Activated CD4-positive, alpha-beta T cell treated with anti-CD3 and anti-CD28 coated beads for 1 hour (primary cell): Measurements from ENCODE around the gene CRYGA.
"Not testable (repeated sequence)": the region's sequence is repeated elsewhere in the genome, so short reads cannot be mapped to it uniquely, and the experiment has no call there.

ENCODE experiments used
- DNase-seq: peaks from one replicate; pipeline ENCODE4 v3.0.0-alpha.2; 2020

CRYGA gene

DNA sequence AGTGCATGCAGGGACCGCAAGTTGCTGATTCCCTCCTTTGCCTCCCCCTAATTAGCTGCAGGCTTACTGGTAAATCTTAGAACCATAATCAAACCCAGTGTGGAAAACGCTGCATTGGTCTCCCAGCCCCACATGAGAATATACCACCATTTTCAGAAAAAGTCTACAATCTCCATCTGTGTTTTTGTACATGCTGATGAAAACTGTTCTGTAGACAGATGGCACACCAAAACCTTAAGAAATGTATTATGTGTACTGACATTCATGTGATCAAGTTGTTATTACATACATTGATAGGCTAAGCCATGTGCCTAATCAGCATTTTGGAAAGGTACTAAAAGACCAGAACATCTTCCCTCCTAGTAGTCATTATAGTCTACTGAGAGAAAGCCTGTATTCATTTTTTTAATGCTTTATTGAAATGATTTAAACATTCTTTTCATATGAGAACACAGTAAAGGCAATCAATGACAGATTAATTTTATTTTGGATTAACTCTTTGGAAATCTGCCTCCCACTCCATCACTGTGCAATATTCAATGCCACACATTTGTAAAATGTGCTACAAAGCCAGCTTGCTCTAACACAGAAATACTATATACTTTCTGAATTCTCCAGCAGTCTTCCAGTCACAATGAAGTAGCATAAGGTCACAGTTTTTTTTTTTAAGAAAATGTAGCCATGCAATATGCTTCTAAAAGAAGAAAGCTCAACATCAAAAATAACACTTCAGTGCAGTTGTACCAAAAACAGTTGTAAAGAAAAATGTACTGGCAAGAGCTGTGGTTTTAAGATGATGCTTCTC, 1.8 kb upstream of the CRYGA start:
- no peak for DNase-seq

GRCh38 chr2:208156439-208156838, 7.0 kb downstream of the CRYGA start:
- DNase-seq: no peak

DNA sequence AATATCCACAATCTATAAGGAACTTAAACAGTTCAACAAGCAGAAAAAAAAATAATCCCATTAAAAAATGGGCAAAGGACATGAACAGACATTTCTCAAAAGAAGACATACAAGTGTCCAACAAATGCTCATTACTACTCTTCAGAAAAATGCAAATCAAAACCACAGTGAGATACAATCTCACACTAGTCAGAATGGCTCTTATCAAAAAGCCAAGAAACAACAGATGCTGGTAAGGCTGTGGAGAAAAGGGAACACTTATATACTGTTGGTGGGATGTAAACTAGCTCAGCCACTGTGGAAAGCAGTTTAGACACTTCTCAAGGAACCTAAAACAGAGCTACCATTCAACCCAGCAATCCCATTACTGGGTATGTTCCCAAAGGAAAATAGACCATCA, 10.2 kb downstream of the CRYGA start:
- DNase-seq: no peak

DNA sequence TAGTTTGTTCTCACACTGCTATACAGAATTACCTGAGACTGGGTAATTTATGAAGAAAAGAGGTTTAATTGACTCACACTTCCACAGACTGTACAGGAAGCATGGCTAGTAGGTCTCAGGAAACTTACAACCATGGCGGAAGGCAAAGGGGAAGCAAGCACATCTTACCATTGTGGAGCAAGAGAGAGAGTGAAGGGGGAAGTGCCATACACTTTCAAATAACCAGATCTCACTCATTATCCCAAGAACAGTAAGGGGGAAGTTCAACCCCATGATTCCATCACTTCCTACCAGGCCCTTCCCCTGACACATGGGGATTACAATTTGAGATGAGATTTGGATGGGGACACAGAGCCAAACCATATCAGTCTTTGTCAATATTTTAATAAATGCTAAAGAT, 12.4 kb downstream of the CRYGA start:
- DNase-seq: no peak

GRCh38 chr2:208150094-208150493, 13.3 kb downstream of the CRYGA start:
- no peak for DNase-seq

DNA sequence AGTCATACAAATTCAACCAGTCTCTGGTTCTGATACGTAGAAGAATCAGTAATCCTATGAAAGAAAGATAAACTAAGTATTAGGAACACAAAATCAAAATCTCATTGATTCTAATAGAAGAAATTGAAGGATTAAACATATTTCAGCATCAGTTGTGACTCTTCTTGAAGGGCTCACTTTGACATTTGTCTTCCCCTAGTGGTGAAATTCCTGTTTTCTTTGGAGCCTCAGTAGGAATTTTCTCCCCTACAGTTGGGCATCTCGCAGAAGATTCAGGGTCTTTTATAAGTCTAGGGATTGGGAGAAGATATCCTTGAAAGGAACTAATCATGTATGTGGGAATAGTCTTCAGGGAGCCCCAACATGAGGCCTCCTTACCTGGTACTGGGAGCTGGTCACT, 14.6 kb downstream of the CRYGA start:
- DNase-seq: no peak

DNA sequence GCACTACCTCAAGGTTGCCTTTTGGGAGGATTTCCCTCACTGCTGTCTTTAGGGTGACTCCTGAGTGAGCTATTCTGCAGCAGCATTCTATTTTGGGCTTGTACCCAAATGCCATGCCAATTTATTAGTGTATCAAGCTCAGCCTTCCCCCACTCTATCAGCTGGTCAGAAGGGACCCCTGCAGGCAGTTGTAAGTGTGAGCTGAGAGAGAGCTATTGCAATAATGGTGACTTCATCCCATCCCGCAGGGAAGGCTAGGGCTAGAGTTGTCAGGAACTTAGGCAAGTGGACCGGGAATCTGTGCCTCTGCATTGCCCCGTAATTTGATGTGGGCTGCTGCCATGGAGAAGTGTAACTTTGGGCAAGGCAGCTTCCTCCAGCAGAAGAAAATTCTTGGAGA, 15.6 kb downstream of the CRYGA start:
- DNase-seq: no peak

GRCh38 chr2:208147008-208147407, 16.4 kb downstream of the CRYGA start:
- DNase-seq: no peak

GRCh38 chr2:208146006-208146405, 17.4 kb downstream of the CRYGA start, which contains the start of gene CRYGB:
CRYGB (minus strand) TSS chr2:208146158; CDS start chr2:208146120, 38 bp downstream.
- no peak for DNase-seq

- DNase-seq: no peak
These were observed 20.2 kb downstream of the CRYGA start for GRCh38 chr2:208142925-208143799.

DNA sequence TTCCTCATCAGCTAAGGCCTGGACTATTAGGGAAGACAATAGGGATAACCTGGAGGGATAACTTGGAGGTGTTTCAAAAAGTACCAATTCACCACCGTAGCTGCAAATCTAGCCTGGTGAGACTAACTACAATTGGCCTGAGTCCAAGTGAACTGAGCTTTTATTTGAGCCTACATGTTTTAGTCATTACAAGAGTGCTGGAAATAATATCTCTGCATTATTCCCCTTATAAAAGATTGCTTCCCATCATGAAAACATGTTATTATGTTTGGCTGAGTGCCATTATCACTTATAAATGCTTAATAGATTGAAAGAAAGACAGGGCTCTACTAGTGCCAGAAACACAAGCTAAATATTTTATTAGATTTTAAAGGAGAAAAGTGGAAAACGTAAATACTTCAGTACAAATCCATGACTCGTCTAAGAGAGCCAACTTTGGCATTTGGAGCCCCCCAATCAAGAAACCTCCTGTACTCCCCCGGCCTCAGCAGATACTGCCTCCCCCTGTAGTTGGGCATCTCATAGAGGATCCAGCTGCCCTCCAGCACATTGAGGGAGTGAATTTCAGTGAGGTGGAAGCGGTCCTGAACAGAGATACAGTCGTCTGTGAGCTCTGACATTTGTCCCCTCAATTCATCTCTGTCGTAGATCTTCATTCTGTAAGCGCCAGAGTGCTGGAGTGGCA, 21.0 kb downstream of the CRYGA start:
- DNase-seq: no peak

GRCh38 chr2:208139447-208139846, 23.9 kb downstream of the CRYGA start:
- DNase-seq: no peak

DNA sequence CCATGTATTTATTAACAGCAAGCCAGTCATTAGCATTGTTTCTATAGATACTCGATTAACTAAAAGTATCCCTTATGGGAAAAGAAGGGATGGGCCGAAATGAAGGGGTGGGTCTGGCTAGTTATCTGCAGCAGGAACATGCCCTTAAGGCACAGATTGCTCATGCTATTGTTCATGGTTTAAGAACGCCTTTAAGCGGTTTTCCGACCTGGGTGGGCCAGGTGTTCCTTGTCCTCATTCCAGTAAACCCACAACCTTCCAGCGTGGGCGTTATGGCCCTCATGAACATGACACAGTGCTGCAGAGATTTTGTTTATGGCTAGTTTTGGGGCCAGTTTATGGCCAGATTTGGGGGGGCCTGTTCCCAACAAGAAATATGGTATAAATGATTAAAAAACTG, 25.1 kb downstream of the CRYGA start:
- DNase-seq: not testable (repeated sequence)

- DNase-seq: no peak
These were observed 26.7 kb downstream of the CRYGA start for GRCh38 chr2:208136716-208137094.

DNA sequence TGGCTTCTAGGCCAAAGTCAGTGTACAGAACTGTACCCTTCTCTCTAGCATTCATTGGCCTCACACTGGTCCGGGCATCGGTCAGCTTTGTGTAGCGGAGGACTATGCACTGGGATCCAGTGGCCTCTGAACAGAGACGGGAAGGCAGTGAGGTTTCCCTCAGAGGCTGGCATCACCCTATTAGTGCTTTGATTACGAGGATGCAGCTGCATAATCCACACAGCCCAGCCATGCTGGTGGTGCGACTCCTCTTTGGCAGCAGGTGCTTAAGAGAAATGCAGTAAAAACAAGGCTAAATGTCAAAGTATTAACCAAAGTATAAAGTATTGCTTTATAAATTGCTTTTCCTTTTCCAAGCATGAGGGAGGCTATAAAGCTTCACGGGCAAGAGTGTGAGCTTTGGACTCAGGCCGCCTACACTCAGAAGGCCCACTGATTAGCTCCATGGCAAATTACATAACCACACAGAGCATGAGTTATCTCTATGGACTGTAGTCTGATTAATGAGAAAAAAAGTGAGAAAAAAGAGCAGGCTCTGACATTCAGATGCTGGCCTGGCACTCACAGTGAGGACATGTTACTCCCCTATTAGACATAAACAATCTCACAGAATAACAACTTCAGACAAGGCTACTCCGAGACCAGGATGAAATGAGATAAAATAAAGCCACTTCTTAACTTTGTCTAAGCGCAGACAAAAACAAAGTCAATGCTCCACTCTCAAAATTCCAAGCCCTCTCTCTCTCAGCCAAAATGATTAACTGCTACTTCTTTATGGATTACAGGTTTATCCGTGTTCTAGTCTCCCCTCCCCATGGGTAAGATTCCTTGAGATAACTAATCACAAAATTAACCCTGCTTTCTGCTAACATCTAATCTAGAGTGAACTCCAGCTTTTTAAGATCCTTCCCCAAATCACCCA, 27.3 kb downstream of the CRYGA start:
- DNase-seq: no peak

GRCh38 chr2:208134928-208135586, 28.3 kb downstream of the CRYGA start:
- DNase-seq: no peak

DNA sequence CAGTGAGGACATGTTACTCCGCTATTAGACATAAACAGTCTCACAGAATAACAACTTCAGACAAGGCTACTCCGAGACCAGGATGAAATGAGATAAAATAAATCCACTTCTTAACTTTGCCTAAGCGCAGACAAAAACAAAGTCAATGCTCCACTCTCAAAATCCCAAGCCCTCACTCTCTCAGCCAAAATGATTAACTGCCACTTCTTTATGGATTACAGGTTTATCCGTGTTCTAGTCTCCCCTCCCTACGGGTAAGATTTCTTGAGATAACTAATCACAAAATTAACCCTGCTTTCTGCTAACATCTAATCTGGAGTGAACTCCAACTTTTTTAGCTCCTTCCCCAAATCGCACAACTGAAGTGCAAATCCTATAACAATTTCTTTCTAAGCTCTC, 32.7 kb downstream of the CRYGA start:
- no peak for DNase-seq

GRCh38 chr2:208129744-208130711, 33.4 kb downstream of the CRYGA start, which contains the start of gene CRYGC:
CRYGC (minus strand) TSS chr2:208129828; CDS start chr2:208129792, 36 bp downstream.
- no peak for DNase-seq

GRCh38 chr2:208128136-208128535, 35.3 kb downstream of the CRYGA start:
- DNase-seq: no peak

- DNase-seq: no peak
These were observed 36.3 kb downstream of the CRYGA start for GRCh38 chr2:208127090-208127489.
